Endodermal cell (in vitro differentiated cells): Measurements from ENCODE around the gene KIRREL3. TPM values are rescaled to one million over a fixed set of nuclear protein-coding genes. Genes with fewer than 3 reads are reported as not detected.

Experiments
- DNase-seq: peaks from one replicate; pipeline ENCODE4 v3.0.0-alpha.2; 2017
- H3K27ac ChIP-seq: 2 replicates; pipeline ENCODE4 v1.5.1; 2013; ENCODE audit warnings: mild to moderate bottlenecking, low read depth, low read length, moderate library complexity
- H3K27me3 ChIP-seq: 2 replicates; pipeline ENCODE4 v1.6.1; 2013; ENCODE audit warnings: mild to moderate bottlenecking, low read length, moderate library complexity; ENCODE audit not compliant: insufficient read depth, control insufficient read depth, poor library complexity, severe bottlenecking
- H3K36me3 ChIP-seq: 2 replicates; pipeline ENCODE4 v1.7.0; 2013; ENCODE audit warnings: mild to moderate bottlenecking, low read length, moderate library complexity; ENCODE audit not compliant: control insufficient read depth, insufficient read depth
- H3K4me1 ChIP-seq: one replicate; pipeline ENCODE4 v1.7.0; 2013; ENCODE audit warnings: low read length; ENCODE audit not compliant: control insufficient read depth, insufficient read depth
- H3K4me3 ChIP-seq: 2 replicates; pipeline ENCODE4 v1.5.1; 2013; ENCODE audit warnings: mild to moderate bottlenecking, low read length, moderate library complexity
- H3K9ac ChIP-seq: 2 replicates; pipeline ENCODE4 v1.6.1; 2013; ENCODE audit warnings: mild to moderate bottlenecking, low read length, moderate library complexity; ENCODE audit not compliant: poor library complexity, severe bottlenecking; ENCODE audit errors: extremely low read depth
- H3K9me3 ChIP-seq: 2 replicates; pipeline ENCODE4 v1.6.1; 2013; ENCODE audit warnings: mild to moderate bottlenecking, low read length, moderate library complexity; ENCODE audit not compliant: control insufficient read depth
- H3K27ac Mint-ChIP-seq: 2 replicates; pipeline ENCODE4 v1.8.0; 2020; ENCODE audit warnings: mixed read lengths
- H3K27me3 Mint-ChIP-seq: 2 replicates; pipeline ENCODE4 v1.8.0; 2021; ENCODE audit warnings: mild to moderate bottlenecking, mixed read lengths; ENCODE audit not compliant: insufficient read depth
- H3K36me3 Mint-ChIP-seq: 2 replicates; pipeline ENCODE4 v1.8.0; 2020; ENCODE audit warnings: low read depth, mixed read lengths
- H3K4me1 Mint-ChIP-seq: 2 replicates; pipeline ENCODE4 v1.8.0; 2020; ENCODE audit warnings: mixed read lengths
- H3K4me3 Mint-ChIP-seq: 2 replicates; pipeline ENCODE4 v1.8.0; 2020; ENCODE audit warnings: mild to moderate bottlenecking, moderate library complexity, mixed read lengths
- H3K9me3 Mint-ChIP-seq: 2 replicates; pipeline ENCODE4 v1.8.0; 2020; ENCODE audit warnings: mild to moderate bottlenecking, mixed read lengths
- WGBS, 2 experiments: methylation state at CpG; one replicate each; pipeline versions ENCODE4 v1.1.5 to v1.1.7; 2013; ENCODE audit warnings: missing lambda C conversion rate in 2 of 2, mixed read lengths in 1 of 2; ENCODE audit not compliant: insufficient coverage in 1 of 2, insufficient read length in 1 of 2; 5-methylcytosine and 5-hydroxymethylcytosine counted together
- total RNA-seq, 2 donors: library from RNA; stranded (reverse); fragmentation: NEBNext Ultra II Directional in 1 of 2; extraction: Animal tissue kit (Norgen Biotek cat#: 25700) in 1 of 2; gene quantifications; 2 replicates in 1 of 2; 3 replicates in 1 of 2; pipeline ENCODE4 v1.2.1, GENCODE V29; 2021
- TF ChIP-seq, protein P1 (sequence below): fragments of 200-600 bp; sonication (generic); conservative IDR thresholded peaks from 2 replicates; pipeline ENCODE4 v1.5.0; 2021; ENCODE audit warnings: antibody characterized with exemption, mild to moderate bottlenecking

Gene KIRREL3
- total RNA-seq, 2 donors from 2014 or later = 1.1 to 1.4 TPM

DNA sequence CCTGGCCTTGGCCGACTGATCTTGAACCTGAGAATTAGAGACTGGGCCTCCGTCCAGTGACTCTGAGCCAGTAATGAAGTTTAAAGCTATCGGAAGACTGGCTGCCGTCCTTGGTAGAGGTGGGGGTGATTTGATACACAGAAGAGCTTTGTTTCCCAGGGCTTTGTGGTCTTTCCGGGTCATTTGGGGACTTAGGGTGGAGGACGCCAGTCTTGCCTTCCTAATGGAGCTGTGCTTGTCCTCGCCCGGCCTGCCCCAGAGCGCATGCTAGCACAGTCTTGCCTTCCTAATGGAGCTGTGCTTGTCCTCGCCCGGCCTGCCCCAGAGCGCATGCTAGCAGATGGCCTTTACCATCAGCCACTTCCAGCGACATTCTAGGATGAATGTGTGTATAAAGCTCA lies 579.3 kb downstream of the KIRREL3 start:
- Histone ChIP-seq H3K27me3 (peaks cover 72% of the 10 kb centered on the region), H3K4me3 (no peak overlapping the region), H3K9me3 (no peaks in the 10 kb centered on the region), H3K9ac (no peak overlapping the region), H3K36me3 (no peaks in the 10 kb centered on the region), H3K4me1 (no peaks in the 10 kb centered on the region), H3K27ac (no peak overlapping the region)
- no peak overlapping the region for H3K27ac Mint-ChIP-seq
- no peaks in the 10 kb centered on the region for H3K9me3 Mint-ChIP-seq
- TF ChIP-seq, protein P1, sequence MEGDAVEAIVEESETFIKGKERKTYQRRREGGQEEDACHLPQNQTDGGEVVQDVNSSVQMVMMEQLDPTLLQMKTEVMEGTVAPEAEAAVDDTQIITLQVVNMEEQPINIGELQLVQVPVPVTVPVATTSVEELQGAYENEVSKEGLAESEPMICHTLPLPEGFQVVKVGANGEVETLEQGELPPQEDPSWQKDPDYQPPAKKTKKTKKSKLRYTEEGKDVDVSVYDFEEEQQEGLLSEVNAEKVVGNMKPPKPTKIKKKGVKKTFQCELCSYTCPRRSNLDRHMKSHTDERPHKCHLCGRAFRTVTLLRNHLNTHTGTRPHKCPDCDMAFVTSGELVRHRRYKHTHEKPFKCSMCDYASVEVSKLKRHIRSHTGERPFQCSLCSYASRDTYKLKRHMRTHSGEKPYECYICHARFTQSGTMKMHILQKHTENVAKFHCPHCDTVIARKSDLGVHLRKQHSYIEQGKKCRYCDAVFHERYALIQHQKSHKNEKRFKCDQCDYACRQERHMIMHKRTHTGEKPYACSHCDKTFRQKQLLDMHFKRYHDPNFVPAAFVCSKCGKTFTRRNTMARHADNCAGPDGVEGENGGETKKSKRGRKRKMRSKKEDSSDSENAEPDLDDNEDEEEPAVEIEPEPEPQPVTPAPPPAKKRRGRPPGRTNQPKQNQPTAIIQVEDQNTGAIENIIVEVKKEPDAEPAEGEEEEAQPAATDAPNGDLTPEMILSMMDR = no peak
- H3K36me3 Mint-ChIP-seq = no peaks in the 10 kb centered on the region
- 92 to 93% methylated on average over 8 to 13 of the region's 13 CpGs for WGBS, 2 experiments
- DNase-seq = no peak
- H3K27me3 Mint-ChIP-seq = peaks cover 62% of the 10 kb centered on the region
- peaks cover 10% of the 10 kb centered on the region for H3K4me1 Mint-ChIP-seq
- H3K4me3 Mint-ChIP-seq = no peak overlapping the region

- no peaks in the 10 kb centered on the region for H3K9me3 Mint-ChIP-seq
- Histone ChIP-seq H3K4me3 (no peak overlapping the region), H3K9me3 (no peaks in the 10 kb centered on the region), H3K27ac (no peak overlapping the region), H3K9ac (no peak overlapping the region), H3K36me3 (no peaks in the 10 kb centered on the region), H3K4me1 (no peaks in the 10 kb centered on the region), H3K27me3 (peaks cover 72% of the 10 kb centered on the region)
- no peak overlapping the region for H3K4me3 Mint-ChIP-seq
- DNase-seq = no peak
- peaks cover 4% of the 10 kb centered on the region for H3K36me3 Mint-ChIP-seq
- WGBS, 2 experiments = 93 to 100% methylated on average over 2 to 3 of the region's 6 CpGs
- H3K27ac Mint-ChIP-seq = no peak overlapping the region
- TF ChIP-seq, protein P1 = no peak
- H3K27me3 Mint-ChIP-seq = peaks cover 62% of the 10 kb centered on the region
- peaks cover 15% of the 10 kb centered on the region for H3K4me1 Mint-ChIP-seq
Observed at GRCh38 chr11:126420698-126421256, 579.8 kb downstream of the KIRREL3 start.

GRCh38 chr11:126419801-126420697 lies 580.5 kb downstream of the KIRREL3 start:
- Histone ChIP-seq H3K4me1 (no peaks in the 10 kb centered on the region), H3K27ac (no peak overlapping the region), H3K9ac (no peak overlapping the region), H3K4me3 (no peak overlapping the region), H3K9me3 (no peaks in the 10 kb centered on the region), H3K36me3 (no peaks in the 10 kb centered on the region), H3K27me3 (peaks cover 72% of the 10 kb centered on the region)
- TF ChIP-seq, protein P1 = no peak
- no peak overlapping the region for H3K27ac Mint-ChIP-seq
- no peak for DNase-seq
- WGBS, 2 experiments = 85 to 93% methylated on average over 10 to 11 of the region's 11 CpGs
- peaks cover 61% of the 10 kb centered on the region for H3K27me3 Mint-ChIP-seq
- H3K4me3 Mint-ChIP-seq = no peak overlapping the region
- peaks cover 5% of the 10 kb centered on the region for H3K36me3 Mint-ChIP-seq
- H3K9me3 Mint-ChIP-seq = no peaks in the 10 kb centered on the region
- H3K4me1 Mint-ChIP-seq = peaks cover 16% of the 10 kb centered on the region
